GM12873 (cell line): ENCODE measurements around the gene CTSO.

Source experiments
- TF ChIP-seq, protein P1 (sequence below): IDR thresholded peaks from 2 replicates; pipeline ENCODE4 v1.5.1; 2012; ENCODE audit warnings: low read depth, mild to moderate bottlenecking, moderate library complexity, low read length, control low read depth; ENCODE audit not compliant: insufficient read depth; ENCODE audit errors: missing control alignments

CTSO gene, protein sequence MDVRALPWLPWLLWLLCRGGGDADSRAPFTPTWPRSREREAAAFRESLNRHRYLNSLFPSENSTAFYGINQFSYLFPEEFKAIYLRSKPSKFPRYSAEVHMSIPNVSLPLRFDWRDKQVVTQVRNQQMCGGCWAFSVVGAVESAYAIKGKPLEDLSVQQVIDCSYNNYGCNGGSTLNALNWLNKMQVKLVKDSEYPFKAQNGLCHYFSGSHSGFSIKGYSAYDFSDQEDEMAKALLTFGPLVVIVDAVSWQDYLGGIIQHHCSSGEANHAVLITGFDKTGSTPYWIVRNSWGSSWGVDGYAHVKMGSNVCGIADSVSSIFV

DNA sequence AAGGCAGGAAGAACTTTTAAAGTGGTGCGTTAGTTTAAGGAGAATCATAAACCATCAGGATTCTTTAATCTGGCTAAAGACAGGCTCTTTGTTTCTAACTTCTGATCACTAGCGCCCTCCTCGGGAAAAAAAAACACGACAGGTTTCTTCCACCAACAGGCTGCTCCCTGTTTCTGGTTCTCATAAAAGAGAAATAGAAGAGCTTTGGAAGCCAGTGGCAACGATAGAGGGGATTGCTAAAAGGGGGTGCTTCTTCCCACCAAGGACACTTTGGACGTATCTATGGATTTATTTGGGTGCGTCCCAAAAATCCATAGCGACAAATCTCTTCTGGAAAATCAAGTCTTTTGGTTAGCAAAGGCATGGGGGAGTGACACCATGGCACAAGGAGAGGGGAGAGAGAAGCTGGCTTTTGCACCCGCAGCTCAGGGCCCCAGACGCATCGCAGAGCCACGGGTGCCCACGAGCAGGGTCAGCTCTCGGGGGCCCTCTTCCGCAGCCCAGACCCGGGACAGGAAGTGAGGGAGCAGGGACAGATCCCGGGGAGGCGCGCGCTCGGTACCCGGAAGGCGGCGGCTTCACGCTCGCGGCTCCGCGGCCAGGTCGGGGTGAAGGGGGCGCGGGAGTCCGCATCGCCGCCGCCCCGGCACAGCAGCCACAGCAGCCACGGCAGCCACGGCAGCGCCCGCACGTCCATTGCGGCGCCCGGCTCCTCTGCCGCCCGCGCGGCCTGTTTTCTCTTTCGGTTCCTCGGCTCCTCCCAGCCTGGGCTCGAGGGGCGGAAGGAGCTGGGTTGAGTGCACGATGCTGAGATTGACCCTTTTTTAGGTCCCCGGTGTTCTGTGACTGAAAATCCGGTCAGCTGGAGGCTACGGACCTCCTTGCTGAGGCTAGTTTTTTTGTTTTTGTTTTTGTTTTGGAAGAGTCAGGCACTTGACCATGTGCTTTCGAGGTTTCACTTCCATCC is at the start of gene CTSO:
Gene CTSO, minus strand, starts transcription at position 716 of the 967 bp plus-strand sequence. Its CDS starts 19 bp downstream, at position 697.
- TF ChIP-seq, protein P1, sequence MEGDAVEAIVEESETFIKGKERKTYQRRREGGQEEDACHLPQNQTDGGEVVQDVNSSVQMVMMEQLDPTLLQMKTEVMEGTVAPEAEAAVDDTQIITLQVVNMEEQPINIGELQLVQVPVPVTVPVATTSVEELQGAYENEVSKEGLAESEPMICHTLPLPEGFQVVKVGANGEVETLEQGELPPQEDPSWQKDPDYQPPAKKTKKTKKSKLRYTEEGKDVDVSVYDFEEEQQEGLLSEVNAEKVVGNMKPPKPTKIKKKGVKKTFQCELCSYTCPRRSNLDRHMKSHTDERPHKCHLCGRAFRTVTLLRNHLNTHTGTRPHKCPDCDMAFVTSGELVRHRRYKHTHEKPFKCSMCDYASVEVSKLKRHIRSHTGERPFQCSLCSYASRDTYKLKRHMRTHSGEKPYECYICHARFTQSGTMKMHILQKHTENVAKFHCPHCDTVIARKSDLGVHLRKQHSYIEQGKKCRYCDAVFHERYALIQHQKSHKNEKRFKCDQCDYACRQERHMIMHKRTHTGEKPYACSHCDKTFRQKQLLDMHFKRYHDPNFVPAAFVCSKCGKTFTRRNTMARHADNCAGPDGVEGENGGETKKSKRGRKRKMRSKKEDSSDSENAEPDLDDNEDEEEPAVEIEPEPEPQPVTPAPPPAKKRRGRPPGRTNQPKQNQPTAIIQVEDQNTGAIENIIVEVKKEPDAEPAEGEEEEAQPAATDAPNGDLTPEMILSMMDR: peak; percentile 59

DNA sequence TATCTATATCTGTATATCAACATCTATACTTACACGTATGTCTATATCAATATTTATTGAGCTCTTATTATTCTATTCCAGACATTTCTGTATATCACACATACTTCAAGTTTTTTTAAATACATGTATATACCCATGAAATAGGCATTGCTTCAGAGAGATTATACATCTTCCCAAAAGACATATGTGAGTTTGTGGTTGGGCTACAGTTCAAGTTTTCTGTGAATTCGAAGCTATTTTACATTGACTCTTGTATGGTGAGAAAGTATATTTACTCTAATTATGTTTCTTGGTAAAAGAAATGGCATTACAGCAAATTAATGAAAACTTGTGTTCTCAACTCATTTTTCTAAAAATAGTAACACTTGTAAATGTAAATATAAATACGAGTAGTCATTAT is 46.8 kb upstream of the CTSO start:
- TF ChIP-seq, protein P1: no peak

DNA sequence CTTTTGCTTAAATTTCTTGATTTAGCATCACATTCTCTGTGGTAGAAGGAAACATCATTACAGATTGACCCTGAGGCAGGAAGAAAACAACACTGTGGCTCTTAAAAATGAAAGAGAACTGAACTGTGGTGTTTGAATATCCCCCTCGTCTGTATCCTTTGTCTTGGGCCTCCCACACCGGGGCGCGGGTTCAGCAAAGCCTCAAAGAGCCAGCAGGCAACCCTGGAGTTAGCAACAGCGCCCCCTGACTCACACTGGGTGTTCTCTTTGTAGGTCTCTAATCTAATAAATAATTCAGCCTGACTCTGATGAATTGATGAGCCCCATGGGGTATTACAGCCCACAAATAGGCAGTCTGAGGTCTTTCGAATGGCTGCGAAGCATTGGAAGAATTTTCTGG is 46.1 kb upstream of the CTSO start:
- TF ChIP-seq, protein P1: peak; percentile 26

DNA sequence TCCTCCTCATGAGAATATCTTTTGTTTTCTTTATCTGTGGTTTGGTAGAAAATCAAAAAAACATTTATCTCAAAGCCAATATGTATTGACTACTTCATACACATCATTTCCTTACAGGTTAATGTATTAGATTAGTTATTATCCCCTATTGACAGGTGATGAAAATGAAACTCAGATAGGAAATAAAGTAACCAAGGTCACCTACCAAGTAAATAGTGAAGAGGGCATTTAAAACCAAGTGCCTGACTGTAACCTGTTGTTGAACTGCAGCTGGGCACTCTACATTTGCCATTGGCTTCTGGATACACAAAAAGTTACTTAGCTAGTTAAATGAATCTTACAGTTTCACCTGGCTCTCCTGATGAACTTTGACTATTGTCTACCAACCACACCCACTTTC is 41.4 kb upstream of the CTSO start:
- TF ChIP-seq, protein P1: no peak

DNA sequence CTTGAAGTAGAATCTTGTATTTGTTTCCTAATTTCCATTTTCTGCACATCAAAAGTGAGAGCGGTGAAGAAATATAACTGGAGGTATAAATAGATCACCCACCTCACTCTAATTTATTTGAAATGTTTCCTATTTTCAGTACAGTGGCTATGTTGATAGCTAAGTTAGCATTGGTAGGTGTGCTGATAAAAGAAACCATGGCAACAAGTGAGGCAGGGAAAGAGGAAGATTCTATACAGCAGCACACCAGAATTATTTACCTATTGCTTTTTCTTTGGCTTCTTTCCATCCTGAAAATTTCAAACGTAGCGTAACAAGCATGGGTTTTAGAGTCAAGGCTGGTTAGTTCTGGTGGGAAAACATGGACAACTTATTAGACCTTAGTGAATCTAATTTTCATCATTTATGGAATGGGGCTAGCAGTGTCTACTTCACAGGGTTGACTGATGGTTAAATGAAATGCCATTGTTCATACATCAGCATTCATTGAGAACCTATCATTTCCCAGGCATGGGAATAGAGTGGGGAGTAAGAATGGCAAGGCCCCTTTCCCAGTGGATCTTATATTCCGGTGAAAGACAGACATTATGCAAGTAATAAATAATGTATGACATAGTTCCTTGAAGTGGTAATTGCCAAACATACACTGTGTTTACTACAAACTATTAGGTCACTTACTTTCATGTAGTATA is 30.6 kb upstream of the CTSO start:
- TF ChIP-seq, protein P1: no peak

DNA sequence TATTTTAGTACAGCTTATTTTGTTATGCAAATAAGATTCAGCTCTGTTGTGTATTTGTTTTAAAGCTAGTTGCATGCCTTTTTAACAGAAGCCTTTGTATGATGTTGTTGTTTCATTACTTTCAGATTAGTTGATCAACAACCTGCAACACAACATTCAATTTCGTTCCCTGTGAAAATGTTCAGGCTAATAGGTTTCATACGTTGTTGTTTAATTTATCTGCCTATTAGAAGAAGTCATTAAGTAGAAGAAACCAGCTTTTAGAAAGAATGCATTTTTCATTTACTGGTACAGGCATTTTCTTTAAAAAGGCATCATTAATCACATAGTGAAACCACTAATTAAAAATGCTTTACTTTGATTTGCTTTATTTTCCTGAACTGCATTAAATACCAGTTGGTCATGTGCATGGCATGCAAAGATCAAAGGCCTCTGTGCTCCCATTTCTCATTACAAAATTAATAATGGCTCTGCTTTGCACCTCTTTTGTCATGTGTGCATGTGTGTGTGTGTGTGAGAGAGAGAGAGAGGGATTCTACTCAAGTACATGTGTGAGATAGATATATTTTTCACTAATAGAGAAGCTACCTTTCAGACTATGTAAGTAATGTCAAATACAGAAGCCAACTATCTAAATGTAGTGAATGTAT is 29.2 kb upstream of the CTSO start:
- TF ChIP-seq, protein P1: no peak
